Stimulated activated CD4-positive, alpha-beta T cell treated with anti-CD3 and anti-CD28 coated beads, Interleukin-4, amount 100 ng/mL, for 4 hours (primary cell): ENCODE data around the gene CAMK1D.

Source experiments
- DNase-seq, 2 experiments: peaks; one replicate each; pipeline ENCODE4 v3.0.0-alpha.2; 2020

CAMK1D gene

DNA sequence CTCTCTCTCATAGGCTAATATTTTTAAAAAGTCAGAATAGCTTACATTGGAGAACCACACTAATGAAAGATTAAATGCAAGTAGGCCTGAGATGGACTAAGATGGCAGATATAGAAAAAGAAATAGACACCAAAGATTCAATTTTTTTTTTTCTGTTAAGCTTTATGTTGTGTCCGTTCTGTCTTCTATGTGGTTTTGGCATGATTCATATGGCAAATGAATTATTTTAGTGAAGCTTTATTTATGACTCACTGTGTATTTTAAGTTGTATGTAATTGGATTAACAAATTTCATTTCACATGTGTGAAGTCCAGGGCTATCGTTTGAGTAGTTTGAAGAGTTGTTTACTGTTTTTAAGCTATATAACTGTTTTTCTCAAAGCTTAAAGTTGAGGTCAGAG is 214.8 kb downstream of the CAMK1D start:
- DNase-seq: no peak

DNA sequence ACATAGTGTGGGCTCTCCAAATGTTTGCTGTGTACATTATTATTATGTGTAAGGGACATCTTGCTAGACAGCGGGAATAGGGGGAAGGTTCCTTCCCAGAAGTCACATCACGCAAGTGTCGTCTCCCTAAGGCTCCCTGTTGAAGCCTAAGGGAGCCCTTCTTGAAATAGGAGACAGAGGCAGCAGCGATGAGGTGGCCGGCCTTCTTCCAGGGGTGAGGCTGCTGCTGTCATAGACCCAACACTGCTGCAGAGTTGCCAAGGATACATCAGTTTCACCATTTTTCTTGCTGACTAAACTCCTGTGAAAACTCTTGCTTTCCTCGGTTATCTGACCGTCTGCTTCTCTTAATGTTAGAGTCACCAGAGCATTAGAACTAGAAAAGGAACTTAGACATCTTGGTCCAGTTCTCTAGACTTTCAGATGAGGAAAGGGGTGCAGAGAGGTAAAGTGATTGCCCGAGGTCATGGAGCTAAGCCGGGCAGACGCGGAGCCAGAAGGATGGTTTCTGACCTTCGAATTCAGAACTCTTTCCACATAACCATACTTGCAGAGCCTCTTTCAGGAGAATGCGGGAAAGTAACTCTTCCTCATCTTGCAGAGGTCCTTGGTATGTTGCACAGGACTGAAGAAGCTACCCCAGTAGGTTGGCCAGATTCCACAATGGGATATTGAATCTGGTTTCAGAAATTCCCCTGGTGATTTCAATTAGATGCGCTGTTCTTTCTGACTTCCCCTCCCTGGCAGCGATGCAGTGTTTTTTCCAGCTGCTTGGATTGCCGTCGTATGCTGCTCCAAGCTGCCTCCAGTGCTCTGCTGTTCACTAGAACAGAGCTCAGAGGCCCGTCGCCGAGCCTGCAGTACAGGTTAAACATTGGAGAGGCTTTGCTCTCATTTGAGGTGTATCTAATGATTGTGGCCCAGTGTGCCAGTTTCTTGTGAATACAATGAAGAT is 217.1 kb downstream of the CAMK1D start:
- no peak for DNase-seq

DNA sequence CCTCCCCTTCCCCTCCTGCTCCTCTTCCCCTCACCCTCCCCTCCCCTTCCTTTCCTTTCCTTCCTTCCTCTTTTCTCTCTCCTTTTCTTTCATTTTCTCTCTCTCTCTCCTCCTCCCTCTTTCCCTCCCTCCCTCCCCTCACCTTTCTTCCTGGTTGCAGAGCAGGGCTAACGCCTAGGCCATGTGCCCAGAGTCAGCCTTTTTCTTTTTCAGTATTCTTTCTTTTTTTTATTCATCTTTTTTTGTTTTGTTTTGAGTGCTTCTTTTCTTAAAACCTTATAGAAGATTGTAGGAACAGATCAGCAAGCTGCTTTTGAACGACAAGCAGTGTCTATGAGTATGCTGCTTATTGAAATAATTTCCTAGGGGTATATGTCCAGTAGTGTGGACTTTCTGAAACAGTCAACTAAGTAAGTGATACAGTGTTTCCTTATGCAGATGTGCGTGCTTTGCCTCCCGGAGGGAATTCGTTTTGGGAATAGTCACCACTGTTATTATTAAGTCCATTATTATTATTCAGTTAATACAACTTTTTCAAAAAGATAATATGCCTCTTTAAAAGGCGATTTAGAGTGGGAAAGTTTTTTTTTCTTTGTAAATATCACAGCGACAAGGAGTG is 219.2 kb downstream of the CAMK1D start:
- no peak for DNase-seq

DNA sequence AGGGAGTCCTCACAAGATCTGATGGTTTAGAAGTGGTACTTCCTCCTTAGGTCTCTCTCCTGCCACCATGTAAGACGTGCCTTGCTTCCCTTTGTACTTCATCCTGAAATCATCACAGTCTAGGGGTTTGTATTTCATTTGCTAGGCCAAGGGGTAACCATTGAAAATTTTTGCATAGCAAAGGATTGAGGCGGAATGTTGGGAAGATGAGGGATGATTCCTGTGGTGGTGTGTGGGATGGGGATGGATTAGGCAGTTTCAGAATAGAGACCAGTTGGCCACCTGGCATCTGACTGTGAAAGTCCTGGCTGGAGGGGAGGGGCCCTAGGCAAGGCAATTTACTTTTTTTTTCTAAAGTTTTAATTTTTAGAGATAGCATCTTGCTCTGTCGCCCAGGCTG is 222.9 kb downstream of the CAMK1D start:
- no peak for DNase-seq

DNA sequence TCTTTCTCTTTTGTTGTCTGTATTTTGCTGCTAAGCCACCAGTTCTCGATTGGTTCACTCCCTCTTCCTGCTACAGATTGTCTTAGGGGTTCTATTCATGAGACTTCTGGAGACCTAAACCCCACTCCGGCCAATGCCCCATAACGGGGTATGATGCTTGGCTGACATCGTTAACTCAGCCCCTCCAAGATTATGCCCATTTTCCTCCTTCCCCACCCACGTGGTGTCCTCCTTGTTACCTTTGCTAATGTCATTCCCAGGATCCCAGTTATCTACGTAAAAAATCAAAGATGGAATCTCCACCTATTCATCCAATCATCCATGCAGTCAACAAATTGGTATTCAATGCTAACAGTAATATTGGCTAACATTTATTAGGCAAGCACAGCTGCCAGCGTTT is 228.3 kb downstream of the CAMK1D start:
- no peak for DNase-seq

DNA sequence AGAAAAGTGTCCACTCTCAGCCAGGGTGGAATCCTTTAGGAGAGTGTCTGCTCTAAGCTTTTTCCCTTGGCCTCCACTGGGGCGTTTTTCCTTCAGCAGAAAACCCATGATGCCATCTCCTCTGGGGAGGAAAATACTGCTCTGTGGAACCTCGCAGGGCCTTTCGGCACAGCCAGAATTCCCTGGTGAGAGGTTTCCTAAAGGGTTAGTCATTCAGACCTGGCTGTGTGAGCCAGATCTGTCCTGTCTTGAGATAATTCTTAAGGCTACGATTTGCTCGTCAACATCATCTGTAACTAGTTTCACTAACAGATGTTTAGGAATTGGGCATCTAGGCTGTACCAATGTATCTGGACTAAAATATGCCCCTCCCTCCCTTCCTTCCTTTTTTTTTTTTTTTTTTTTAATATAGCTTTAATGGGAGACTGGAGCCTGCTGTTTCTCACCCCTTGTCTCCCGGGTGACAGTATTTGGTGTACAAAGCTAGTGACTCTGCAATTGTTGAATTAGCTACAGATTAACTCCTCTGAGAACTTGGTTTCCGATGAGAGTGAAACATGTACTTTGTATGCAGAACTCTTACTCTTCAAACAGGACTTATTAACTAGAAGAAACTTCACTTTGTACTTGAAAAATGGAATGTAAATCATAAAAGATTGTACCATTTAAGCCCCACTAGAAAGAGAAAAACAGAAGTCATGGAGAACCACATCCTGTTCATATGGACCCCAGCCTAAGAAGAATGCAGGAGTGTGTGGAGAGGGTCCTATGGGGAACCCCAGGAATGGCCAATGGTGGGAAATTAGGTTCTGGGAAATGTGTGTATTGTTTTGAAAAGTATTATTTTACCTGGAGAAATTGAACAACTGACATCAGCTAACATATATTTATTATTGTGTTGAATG is 230.9 kb downstream of the CAMK1D start:
- no peak for DNase-seq

DNA sequence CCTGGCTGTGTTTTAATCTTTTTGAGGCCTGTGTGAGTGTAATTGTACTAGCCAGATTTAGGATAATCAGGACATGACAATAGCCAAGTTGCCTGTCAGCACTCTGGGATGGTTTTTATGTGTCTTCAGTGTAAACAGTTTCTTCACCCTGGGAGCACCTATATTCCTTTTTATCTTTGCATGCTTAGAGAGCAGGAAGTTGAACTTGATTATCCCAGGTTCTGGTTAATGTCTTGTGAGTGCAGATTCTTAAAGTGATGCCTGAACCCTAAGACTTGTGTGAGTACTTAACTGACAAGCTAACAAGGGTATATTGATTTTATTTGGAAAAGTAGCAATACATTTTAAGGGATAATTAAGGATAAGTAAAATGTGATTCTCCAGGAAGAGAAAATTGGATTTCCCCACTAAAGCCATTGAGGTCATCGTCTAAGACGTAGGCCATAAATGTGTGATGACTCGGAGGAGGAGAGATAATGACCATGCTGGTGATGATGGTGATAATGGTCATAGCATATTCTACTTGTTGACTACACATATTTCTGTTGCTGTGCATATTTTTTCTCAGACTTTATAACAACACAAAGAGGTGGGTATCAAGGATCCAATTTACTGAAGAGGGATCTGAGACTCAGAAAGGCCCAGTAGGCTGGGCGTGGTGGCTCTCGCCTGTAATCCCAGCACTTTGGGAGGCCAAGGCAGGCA is 234.7 kb downstream of the CAMK1D start:
- DNase-seq: no peak

DNA sequence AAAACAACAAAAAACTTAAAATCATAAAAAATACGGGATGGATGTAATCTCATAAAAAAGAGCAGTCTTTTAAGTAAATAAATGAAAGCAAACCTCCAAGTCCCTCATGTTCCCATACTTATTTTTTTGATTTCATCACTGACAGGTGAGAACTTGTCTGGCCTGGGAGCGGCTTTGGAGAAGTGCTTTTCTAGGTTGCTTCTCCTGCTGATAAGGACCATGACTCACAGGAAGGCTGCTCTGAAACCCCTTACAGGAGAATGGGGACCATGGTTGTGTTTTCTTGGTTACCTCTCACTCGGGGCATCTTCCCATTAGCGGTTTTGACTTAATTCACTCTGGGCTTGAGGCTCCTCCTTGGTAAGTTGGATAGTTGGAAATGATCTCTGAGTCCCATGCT is 237.4 kb downstream of the CAMK1D start:
- DNase-seq: no peak

DNA sequence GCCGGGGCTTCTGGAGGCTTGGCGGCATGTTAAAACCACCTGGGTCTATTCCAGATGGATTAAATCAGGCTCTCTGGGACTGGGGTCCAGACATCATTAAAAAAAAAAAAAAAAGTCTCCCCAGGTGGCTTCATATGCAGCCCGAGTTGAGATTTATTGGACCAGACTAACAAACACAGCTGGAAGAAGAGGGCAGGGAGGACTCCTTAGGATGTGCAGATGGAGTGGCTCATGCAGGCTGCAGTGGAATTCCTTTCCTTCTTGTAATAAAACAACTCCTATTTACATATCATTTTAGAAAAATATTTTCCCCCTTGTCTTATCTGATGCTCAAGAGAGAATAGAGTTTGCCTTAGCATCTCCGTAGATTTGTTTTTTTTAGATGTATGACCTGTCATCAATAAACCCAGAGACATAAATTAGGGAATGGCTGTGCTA is 238.1 kb downstream of the CAMK1D start:
- no peak for DNase-seq

DNA sequence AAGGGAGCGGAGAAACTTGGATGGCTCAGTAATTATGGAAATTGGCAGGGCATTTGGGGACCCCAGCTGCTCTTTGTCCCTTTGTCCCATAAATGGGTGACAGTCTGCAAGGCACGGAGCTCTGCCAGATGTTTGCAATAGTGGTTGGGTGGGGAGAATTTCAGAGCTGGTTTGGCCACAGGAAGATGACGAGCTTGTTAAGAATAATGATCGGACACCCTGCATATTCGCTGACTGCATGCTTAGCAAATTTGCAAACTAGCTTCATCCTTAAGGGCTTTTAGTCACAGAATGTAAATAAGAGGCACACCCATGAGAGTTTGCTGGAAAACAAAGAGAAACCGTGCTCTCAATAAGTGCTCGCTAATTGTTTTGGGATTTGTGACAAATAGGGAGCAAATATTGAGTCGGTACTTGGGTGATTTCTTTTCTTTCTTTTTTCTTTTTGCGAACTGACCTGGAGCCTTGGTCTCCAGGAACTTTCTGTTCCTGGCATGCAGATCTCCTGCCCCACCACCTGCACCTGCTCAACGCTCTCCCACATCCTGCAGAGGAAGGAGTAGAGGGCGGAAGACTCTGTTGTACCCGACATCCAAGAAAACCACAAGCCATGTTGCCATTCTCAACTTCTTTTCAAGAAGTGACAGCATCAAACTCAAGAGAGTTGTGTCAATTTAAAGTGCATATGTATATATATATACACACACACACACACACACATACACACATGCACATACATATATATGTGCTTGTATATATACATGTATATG is 238.9 kb downstream of the CAMK1D start:
- DNase-seq: no peak

DNA sequence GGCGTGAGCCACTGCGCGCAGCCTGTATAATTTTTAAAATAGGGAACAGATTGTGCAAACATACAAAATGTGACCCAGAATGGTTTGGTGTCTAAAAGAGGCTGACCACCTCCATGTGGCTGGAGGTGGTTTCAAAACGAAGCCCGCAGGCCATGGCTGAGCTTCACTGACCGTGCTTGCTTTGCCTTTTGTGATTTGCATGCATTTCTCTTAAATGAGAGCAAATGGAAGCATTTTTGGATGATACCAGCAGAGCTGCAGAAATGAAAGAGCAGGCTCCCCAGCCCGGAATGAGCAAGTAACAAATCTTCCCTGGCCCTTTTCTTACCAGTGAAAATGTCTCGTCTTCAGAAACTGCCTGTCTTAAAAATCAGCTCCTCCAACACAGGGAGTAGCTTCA is 239.9 kb downstream of the CAMK1D start:
- no peak for DNase-seq

DNA sequence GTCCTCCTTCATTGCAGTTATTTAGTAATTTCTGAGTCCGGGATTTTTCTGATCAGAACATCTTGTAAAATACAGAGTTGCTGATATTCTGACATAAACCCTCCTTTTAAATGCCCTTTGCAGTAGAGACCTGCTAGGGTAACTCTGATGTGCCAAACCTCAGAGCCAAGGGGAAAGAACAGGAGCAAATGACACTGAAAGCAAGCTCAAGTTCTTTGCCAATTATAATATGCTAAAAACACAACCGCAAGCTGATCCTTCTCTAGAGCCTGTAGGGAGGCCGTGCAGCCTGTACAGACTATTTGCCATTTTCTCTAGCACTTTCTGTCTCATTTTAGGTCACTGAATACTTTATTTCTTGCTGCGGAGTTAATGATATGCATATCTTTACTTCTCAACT is 240.4 kb downstream of the CAMK1D start:
- DNase-seq: no peak

DNA sequence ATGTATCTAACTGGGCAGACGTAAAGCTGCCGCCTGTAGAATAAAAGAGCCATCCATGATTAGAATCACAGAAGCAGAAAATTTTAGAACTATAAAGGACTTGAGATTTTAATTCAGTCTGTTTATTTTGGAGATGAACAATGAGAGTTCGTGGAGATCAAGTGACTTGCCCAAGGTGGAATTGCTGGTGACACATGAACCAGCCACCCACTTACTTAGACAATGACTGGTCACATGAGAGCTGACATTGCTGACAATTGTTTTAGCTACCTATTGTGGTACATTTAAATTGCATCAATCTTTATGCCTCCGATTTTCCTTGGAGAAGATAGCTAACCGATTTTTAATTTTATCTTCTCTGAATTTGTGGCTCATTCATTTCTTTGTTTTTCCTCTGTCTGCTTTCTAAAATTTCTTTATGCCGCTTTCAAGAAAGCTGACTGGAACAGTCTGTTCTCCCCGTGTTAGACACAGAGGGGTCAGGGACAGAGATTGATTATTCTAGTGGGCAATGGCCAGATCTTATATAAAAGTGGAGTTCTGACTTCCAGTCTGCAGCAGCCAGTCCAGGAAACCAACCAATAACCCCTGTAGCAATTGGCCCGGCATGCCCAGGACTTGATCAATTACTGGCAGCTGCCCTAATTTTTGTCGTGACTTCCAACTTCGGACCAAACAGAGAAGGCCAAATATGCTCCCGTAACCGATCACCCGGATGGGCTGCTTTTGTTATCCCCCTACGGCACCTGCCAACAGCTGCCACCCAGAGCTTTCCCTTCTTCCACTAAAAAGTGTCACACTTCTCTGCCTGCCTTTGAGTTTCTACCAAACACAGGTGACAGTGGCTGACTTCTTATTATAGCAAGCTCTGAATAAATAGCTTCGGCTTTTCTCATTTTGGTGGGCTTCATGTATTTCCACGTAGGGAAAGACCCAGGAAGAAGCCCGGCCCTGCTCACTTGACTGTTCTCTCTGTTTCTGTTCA is 241.6 kb downstream of the CAMK1D start:
- no peak for DNase-seq

DNA sequence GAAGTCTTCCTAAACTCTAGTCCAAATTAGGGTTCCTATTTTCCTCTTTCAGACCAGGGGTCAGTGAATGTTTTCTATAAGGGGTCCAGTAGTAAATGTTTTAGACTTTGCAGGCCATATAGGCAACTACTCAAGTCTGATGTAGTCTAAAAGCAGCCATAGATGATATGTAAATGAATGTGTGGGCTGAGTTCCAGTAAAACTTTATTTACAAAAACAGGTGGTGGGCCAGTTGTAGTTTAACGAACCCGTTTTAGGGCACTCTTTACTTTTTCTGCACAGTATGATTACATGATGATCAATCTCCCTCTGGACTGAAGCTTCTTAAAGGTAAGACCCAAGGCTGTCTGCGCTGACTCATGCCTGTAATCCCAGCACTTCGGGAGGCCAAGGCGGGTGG is 243.6 kb downstream of the CAMK1D start:
- no peak for DNase-seq

DNA sequence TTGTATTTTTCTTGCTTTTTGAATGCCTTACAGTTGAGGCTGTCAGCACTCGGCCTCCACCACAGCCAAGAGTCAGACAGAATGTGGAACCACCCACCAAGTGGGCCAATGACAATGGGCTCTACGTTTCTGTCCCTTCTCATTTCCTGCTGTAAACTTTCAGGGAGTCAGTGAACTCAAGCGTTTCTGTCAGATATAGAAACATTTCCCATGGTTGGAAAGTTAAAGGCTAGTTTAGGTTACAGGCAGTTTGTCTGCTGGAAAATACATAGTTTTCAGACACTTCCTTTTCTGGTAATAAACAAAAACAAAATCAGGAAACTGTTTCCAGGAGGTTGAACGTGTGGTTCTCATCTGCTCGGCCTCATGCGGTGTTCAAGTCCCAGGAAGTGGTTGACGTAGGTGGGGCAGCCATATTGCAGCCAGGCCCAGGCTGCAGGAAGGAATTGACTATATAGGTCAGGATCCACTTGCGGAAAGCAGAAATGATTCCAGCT is 245.1 kb downstream of the CAMK1D start:
- no peak for DNase-seq

DNA sequence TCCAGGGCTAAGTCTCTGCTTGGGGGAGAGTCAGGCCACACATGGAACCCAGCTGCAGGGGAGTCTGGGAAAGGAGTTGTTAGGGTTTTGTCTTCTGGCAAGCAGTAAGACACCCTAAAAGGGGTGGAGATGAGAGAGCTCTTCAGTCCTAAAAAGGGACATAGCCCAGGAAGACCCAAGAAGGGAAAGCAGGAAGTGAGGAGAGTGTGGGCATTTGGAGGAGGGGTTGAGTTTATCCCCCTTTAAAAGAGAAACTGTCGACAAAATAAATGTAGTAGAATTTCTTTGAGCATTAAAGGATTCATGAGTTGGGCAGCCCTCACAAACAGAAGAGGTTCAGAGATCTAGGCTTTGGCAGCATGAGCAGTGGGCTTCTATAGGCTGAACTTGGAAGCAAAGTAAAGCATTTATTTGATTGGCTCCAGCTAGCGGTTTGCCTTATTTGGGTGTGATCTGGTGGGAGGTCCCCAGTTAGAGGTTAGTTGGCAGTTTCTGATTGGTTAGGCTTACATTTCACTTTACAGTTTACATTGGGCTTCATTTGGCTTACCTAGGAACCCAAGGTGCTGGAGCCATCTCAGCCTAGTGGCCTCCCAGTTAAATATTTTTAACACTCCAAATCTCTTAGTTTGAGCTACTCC is 246.7 kb downstream of the CAMK1D start:
- DNase-seq: no peak

DNA sequence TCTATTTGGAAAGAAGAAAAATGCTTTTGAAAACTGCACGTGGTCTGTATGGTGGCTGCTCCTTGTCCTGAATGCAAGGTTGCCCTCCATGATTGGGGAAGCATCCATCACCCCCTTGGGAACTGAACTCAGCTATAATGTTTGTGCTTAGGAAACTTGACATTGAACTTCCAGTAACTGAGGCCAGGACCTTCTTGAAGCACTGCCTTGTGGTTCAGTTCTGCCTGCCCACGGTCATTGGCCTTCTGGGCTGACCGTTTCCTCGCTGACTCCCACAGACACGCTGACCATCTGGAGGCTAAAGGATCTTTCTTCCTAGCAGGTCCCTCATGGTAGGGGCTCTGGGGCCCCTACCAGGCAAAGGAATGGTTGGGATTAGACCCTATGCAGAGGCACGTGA is 247.8 kb downstream of the CAMK1D start:
- DNase-seq: no peak

DNA sequence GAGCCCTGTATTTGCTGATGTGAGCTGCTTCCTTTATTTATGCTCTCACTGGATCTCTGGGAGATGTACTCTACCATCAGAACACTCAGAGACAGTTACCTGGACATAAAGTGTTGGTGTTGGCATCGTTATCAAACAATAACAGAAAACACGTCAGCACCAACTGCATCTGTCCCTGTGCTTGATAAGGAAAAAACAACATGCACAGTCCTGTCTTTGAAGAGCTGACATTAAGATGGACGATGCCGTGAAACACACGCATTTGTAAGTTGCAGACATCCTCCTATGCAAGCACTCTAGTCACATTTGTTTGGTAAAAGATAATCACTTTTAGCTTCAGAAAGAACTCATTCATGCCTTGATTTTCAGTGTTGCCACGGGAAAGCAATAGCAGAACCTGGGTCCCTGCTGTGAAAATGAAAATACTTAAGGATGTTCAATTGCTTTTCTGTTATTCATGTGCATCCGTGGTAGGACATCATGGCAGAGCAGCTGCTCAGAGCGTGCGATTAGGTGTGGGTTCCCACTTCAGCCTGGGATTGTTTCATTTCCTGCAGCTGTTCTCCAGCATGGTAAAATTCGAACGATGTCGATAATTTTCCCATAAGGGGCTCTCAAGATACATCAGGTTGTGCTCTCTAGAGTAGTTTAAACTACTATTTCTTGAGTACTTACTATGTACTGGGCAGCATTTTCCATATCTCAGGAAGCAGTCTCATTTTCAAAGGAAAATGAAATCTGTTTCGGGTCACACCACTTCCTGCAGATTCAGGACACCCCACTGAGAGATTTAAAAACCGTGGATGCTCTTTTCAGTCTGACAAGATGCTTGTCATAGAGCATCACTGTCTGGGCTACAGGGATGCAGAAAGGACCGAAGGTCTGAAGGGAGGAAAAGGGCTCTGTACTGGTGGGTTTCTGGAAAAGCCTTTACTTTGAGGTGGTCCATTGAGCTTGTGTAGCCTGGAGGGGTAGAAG is 248.7 kb downstream of the CAMK1D start:
- DNase-seq: no peak

DNA sequence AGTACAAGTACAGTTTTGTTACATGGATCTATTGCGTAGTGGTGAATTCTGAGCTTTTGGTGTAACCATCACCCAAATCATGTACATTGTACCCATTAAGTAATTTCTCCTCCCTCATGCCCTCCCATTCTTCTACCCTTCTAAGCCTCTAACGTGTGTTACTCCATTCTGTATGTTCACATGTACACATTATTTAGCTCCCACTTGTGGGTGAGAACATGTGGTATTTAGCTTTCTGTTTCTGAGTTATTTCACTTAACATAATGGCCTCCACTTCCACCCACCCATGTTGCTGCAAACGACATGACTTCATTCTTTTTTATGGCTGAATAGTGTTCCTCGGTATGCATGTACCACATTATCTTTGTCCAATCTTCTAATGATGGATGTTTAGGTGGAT is 251.3 kb downstream of the CAMK1D start:
- no peak for DNase-seq
